NCI-H187 treated with DMSO at 0.1 percent for 48 hours (cell line): Measurements from ENCODE around the gene COMP.
"Not testable (repeated sequence)": the region's sequence is repeated elsewhere in the genome, so short reads cannot be mapped to it uniquely, and the experiment has no call there.

Source experiments
- DNase-seq: peaks from one replicate; lab custom pipeline; 2025; lab: John Stamatoyannopoulos, UW

Gene COMP

DNA sequence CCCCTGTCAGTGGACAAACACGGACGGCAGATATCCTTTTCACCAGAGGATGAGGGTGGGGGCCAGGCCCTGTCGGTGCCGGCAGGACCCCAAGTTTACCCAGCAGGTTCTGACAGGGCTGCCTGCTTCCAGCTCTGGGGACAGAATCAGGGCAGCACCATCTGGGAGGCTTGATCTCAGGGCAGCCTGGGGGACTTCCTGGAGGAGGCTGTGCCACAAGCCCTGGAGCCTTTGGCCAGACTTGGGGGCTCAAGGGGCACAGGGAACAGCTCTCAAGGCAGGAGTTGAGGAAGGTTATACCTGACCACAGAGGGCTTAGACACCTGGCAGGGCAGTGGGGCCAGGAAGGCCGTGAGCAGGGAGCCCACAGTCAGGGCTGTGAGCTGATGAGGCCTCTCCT lies 45.2 kb downstream of the COMP start:
- no peak for DNase-seq

- no peak for DNase-seq
Measured at GRCh38 chr19:18745012-18745735, 45.9 kb downstream of the COMP start.

- no peak for DNase-seq
Measured at GRCh38 chr19:18743784-18744418, 47.2 kb downstream of the COMP start.

DNA sequence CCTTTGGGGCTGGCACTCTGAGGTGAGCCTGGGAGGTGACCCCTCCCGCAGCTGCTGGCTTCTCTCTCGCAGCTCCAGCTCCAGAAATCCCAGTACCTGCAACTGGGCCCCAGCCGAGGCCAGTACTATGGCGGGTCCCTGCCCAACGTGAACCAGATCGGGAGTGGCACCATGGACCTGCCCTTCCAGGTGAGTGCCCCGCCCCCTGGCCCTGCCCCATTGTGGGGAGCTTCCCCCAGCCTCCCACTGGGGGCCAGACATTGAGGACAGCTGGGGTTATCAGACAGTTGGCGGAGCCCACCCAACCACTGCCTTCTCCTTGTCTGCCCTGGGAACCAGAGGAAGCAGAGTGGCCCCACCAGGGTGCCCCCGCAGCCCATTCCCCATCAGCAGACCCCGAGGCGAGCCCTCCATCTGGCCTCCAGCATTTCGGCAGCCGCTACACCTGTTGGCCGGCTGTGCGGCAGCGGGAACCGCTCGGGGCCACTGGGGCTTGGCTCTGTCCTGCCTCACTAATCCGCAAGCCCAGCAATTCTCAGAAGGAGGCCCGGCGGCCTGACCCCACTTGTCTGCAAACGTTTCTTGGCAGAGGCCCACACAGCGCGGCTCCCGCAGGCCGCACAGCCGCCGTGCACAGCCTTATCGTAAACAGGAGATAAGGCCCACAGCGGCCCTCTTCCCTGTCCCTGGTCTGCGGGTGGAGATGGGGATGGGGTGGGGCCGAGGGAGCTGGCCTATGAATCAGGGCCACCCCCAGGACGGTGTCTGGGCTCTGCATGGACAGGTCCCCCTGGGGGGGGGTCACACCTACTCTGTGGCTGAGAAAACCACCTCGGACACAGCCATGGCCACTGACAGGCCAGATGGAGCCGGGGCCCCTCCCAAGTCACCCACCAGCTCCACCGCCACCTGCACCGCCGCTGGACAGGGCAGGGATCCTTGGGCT lies 48.0 kb downstream of the COMP start:
- no peak for DNase-seq

DNA sequence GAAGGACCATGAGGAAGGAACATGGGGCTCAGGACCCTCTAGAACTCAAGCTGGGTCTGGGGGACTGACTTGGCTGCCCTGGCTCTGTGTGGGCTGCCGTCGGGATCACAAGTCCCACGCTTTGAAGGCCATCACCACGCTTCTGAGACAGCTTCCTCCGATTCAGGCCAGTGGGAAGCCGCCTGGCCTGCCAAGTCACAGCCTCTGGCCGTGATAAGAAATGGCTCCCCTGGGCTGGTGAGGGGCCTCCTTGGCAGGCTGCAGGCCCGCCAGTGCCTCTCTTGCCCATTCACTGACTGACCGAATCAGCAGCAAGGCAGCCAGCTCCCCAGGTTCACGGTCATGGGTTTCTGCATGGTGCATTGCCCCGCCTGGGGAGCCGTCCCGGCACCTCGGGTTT lies 48.8 kb downstream of the COMP start:
- DNase-seq: no peak

DNA sequence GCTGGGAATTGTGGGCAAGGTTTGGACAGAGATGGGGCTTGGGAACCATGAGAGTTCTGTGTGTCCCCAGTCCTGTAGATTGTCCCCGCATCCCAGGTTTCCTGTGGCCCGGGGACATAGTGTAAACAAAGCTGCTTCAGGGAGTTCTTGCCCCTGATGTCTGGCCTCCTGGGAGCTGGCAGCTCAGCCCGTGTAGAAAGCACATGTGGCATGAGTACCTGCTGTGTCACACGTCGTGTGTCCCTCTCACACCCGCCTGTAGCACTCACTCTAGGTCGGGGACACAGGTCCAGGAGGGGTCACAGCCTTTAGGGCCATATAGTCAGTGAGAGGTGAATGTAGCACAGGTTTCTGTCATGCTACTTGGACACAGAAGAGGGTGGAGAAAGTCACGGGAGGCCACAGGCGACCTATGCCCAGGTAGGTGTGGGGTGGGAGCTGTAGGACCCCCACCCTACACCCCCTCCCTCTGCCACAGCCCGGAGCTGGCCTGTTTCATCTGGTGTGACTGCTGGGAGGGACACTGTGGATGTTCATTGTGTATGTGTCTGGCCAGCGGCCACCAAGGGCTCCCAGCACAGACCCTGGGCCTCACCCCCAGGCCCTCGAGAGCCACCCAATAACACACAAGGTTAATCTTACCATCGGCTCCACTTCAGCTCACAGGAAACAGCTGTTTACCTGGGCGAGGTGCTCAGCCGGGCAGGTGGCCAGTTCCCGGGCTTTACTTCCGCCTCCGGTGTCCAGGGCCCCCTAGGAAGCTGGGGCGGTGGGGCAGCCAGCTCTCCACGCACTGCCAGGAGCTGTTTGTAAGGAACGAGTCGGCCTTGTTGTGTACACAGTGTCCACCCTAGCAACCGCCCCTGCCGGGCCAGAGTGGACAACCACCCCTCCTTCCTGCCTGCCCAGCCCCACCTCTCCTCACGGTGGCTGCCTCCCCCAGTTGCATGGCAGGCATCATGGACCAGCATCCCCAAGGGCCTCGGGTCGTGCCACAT lies 49.7 kb downstream of the COMP start:
- DNase-seq: no peak

DNA sequence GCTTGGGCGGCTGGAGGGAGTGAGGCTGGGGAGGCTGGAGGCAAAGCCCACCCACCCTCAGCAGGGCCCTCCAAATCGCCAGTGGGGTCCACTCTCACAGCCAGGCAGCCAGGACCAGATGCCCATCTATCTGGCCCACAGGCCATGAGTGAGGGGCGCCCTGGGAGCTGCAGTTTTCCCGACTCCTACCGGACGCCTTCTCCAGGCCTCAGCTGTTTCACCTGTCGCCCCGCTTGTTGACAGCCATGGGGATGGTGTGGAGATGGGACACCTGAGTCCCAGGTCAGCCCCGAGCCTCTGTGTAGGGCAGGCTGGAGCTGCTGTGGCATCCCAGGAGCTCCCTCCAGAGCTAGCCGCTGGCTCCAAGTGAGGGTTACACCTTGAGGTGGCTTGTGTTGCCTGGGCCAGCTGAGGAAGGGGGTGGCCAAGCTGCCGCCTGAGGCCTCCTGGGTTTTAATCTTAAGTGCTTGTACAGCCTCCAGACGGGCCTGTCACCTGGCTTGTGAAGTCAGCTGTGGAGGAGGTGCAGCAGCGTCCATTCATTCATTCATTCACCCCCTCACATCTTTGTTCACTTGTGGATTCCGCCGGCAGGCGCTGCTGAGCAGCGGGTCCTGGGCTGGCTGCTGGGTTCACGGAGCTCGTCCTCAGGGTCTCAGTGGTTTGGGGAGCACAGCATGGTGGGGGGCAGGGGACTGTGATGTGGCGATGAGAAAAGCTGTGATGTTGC lies 52.0 kb downstream of the COMP start:
- DNase-seq: no peak

- DNase-seq: no peak
Measured at GRCh38 chr19:18737954-18738351, 53.2 kb downstream of the COMP start.

DNA sequence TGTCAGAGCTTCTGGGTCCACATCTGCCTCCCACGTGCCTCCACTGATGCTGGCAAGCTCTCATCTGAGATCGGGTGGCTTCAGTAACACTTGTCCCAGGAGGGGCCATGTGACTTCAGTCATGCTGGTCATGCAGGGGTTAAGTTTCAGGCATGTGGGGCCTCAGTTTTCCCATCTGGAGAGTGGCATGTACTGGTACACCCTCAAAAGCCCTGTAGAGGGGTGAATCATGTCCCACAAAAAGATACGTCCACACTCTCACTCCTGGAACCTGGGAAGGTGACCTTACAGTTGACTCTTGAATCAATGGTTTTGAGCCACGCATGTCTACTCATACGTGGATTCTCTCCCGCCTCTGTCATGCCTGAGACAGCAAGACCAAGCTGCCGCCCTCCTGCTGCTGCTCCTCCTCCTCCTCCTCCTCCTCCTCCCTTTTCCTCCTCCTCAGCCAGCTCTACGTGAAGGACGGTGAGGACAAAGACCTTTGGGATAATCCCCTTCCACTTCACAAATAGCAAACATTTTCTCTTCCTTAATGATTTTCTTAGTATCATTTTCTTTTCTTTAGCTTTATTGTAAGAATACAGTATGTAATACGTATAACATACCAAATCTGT lies 53.7 kb downstream of the COMP start:
- DNase-seq: no peak

DNA sequence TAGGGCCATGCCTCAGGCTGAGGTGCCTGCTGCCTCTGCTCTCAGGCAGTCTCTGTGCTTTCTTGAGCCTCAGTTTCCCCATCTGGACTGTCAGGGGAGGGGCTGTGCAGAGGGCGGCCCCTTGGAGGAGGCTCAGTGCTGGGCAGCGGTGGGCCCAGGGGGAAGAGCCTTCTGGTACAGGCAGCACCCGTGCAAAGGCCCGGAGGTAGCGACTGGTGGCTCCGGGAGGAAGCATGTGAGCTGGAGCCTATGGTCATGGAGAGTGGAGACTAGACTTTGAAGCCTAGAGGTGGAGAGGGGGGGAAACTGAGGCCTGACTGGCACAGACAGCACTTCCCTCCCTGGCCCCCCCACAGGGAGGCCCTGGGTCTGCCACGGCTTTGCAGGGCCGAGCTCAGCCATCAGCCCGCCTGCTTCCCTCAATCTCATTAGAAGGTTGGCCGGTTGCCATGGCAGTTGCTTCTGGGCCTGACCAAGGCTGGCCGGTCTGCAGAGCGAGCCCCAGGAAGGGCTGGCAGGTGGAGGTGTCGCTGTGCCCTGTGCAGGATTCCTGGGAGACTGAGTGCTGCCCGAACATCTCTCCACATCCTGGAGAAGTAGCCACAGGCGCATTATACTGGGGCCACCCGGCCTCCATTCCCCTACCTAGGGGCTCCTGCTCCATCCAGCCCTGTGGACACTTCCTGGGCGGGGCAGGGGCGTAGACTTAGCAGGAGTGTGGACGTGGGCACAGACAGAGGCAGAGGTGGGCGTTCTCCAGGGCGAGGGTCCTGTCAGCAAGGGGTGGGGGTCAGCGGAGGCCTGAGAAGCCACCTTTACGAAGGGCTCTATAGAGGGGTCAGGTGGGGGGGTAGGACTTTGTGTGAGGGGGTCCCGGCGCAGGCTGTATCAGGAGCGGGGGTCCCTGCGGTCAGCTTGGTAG lies 54.4 kb downstream of the COMP start:
- no peak for DNase-seq

- DNase-seq: no peak
Measured at GRCh38 chr19:18735752-18736151, 55.4 kb downstream of the COMP start.

GRCh38 chr19:18735324-18735723 lies 55.8 kb downstream of the COMP start:
- no peak for DNase-seq

DNA sequence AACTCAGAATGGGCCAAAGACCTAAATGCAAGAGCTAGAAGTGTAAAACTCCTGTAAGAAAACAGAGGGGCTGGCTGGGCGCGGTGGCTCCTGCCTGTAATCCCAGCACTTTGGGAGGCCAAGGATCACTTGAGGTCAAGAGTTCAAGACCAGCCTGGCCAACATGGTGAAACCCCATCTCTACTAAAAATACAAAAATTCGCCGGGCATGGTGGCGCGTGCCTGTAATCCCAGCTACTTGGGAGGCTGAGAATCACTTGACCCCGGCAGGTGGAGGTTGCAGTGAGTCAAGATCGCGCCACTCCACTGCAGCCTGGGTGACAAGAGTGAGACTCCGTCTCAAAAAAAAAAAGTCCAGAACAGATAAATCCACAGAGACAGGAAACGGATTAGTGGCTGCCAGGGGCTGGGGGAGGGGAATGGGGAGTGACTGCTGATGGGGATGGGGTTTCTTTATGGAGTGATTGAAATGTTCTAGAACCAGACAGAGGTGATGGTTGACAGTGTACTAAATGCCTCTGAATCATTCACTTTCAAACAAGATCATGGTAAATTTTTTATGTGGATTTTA lies 57.3 kb downstream of the COMP start:
- DNase-seq: not testable (repeated sequence)

DNA sequence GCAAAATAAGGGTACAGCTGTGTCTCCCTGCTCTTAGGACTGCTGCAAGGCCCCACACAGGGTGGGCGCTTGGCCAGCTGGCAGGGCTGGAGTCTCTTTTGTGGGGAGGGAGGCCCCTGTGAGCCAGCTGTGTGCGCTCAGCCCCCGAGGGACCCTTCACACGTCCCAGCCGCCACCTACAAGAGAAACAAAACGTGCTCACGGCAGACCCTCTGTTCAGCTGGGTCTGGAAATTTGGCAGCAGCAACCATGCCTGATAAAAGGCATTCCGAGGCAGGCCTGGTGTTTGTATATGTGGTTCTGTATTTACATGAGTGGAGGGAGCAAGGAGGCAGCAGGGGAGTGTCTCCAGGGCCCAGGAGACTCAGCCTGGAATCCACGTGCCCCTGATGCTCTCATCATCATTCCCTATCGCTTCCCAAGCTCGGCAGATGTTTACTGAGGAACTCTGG lies 57.9 kb downstream of the COMP start:
- DNase-seq: no peak
